Measurements from ENCODE around the gene ARID3C. TPM values are rescaled to one million over a fixed set of nuclear protein-coding genes. Genes with fewer than 3 reads are reported as not detected.

ARID3C gene, protein sequence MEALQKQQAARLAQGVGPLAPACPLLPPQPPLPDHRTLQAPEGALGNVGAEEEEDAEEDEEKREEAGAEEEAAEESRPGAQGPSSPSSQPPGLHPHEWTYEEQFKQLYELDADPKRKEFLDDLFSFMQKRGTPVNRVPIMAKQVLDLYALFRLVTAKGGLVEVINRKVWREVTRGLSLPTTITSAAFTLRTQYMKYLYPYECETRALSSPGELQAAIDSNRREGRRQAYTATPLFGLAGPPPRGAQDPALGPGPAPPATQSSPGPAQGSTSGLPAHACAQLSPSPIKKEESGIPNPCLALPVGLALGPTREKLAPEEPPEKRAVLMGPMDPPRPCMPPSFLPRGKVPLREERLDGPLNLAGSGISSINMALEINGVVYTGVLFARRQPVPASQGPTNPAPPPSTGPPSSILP
- not detected for total RNA-seq
- long read RNA-seq: 0 reads

DNA sequence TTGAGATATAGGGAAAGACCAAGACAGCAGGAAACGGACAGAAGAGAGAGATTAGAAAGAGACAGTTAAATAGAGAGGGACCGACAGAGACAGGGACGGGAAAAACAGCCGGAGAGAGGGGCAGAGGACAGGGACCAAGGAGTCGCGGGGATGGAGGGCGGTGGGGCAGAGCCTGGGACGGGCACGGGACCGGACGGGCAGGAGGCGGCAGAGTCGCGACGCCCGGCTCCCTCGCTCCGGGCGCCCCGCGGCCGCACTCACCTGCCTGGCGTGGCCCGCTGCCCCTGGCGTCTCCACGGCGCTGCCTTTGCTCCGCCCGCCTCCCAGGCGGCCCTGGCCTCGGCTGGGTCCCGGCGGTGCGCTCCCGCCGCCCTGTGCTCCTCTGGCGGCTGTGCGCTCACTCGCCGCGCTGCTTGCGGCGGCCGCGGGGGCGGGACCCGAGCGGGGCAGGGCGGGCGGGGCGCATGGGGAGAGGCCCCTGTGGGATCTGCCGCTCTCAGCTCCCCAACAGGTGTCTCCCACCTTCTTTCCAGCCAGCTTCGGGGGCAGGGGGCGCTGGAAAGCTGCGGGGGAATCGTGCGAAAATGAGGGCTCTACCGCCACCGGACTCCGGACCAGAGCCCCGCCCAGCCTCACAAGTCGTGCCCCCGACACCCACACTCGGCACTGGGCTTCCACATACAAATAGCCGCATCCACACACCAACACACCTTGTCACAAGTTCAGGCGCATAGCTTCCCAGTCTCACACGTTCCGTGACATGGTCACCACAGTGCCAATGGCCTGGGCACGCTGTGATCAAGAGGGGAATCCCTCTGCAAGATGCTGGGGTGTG is at the start of gene ARID3C:
TSS of gene ARID3C (minus strand) at position 411 of the 835 bp plus-strand sequence. CDS start 1,052 bp downstream, outside the sequence.
- TF ChIP-seq, protein P1, sequence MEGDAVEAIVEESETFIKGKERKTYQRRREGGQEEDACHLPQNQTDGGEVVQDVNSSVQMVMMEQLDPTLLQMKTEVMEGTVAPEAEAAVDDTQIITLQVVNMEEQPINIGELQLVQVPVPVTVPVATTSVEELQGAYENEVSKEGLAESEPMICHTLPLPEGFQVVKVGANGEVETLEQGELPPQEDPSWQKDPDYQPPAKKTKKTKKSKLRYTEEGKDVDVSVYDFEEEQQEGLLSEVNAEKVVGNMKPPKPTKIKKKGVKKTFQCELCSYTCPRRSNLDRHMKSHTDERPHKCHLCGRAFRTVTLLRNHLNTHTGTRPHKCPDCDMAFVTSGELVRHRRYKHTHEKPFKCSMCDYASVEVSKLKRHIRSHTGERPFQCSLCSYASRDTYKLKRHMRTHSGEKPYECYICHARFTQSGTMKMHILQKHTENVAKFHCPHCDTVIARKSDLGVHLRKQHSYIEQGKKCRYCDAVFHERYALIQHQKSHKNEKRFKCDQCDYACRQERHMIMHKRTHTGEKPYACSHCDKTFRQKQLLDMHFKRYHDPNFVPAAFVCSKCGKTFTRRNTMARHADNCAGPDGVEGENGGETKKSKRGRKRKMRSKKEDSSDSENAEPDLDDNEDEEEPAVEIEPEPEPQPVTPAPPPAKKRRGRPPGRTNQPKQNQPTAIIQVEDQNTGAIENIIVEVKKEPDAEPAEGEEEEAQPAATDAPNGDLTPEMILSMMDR (IDR thresholded peaks at IDR 0.05): no peak
- ATAC-seq (peak; percentile 83 to 91), DNase-seq (peak; percentile 62)
- Histone ChIP-seq H3K36me3 (no peaks in the 10 kb centered on the region), H3K9me3 (no peaks in the 10 kb centered on the region), H3K4me3 (peak within 1 kb of the TSS; percentile 49), H3K27me3 (ENCODE audit: low read depth) (peaks cover 71% of the 10 kb centered on the region), H3K27ac (no peak within 1 kb of the TSS), H3K4me1 (peaks cover 10% of the 10 kb centered on the region)
- intact Hi-C loops (cut with DNase I): no loop called here

DNA sequence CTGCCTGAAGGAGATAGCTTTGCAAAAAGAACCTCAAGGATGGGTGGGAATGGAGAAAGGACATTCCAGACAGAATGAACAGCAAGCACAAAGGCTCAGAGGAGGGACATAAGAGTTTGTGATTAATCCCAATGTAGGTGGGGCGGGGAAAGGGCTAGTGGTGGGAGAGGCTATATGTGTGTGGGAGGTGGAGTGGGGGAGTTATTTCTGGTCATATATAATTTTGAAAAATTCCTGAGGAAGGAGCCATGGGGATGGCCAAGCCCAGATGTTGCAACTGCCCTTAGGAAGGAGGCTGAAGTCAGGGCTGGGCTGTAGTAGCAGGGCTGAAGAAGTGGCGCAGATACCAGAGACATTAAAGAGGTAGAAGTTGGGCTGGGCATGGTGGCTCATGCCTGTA is 47.0 kb upstream of the ARID3C start:
- TF ChIP-seq, protein P1 (IDR thresholded peaks at IDR 0.05): no peak
- no peak overlapping the region for H3K4me3 ChIP-seq
- H3K4me1 ChIP-seq: no peaks in the 10 kb centered on the region
- ATAC-seq (no peak), DNase-seq (no peak)
- H3K9me3 ChIP-seq: no peaks in the 10 kb centered on the region
- H3K36me3 ChIP-seq: no peaks in the 10 kb centered on the region
- H3K27ac ChIP-seq: no peak overlapping the region
- intact Hi-C loops (cut with DNase I): no loop called here
- no peaks in the 10 kb centered on the region for H3K27me3 ChIP-seq (ENCODE audit: low read depth)

DNA sequence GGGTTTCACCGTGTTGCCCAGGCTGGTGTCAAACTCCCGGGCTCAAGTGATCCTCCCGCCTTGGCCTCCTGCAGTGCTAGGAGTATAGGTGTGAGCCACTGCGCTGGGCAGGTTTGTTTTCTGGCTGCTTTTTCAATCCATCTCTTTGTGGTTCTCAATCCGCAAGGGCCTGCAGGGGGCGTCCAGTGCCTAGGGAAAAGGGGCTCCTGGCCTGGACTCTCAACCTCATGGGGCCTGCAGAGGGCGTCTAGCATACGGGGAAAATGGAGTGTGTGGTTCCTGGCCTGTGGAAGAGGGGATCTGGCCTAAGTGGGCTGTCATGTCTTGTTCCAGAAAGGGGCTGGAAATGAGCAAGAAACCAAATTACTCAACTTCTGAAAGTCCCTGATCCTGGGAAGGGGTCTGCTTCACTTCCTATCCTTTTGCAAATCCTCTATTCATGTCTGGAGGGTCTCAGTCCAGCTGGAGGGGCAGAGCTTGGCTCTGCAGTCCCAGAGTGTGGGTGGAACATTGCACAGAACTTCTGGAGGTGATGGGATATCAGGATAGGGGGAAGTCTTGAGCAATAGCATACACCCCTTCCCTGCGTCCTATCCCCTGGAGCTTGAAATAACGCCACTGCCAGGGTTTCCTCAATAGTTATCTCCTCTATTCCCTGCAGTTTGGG is 46.3 kb upstream of the ARID3C start:
- ATAC-seq (peak; percentile 58 to 77), DNase-seq (peak; percentile 65)
- Histone ChIP-seq H3K4me3 (no peak overlapping the region), H3K36me3 (no peaks in the 10 kb centered on the region), H3K4me1 (no peaks in the 10 kb centered on the region), H3K9me3 (no peaks in the 10 kb centered on the region), H3K27ac (no peak overlapping the region), H3K27me3 (ENCODE audit: low read depth) (no peaks in the 10 kb centered on the region)
- intact Hi-C loops (cut with DNase I): no loop called here
- TF ChIP-seq, protein P1 (IDR thresholded peaks at IDR 0.05): peak; percentile 55

DNA sequence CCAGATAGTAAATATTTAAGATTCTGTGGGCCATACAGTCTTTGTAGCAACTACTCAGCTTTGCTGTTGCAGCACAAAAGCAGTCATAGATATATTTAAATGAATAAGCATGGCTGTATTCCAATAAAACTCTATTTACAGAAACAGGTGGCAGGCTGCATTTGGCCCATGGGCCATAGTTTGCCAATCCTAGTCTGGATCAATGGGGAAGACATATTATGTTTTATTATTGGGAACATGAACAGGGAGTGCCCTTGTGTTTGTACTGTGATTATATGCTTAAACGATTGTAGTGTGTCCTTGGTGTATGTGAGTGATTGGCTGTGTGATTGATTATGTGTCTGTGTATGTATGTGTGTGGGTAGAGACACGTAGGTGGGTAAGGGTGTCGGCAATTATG is 45.6 kb upstream of the ARID3C start:
- H3K36me3 ChIP-seq: no peaks in the 10 kb centered on the region
- H3K27me3 ChIP-seq (ENCODE audit: low read depth): no peaks in the 10 kb centered on the region
- ATAC-seq (no peak), DNase-seq (no peak)
- no peak overlapping the region for H3K27ac ChIP-seq
- H3K4me3 ChIP-seq: no peak overlapping the region
- no peaks in the 10 kb centered on the region for H3K9me3 ChIP-seq
- intact Hi-C loops (cut with DNase I): no loop called here
- H3K4me1 ChIP-seq: no peaks in the 10 kb centered on the region
- TF ChIP-seq, protein P1 (IDR thresholded peaks at IDR 0.05): no peak

DNA sequence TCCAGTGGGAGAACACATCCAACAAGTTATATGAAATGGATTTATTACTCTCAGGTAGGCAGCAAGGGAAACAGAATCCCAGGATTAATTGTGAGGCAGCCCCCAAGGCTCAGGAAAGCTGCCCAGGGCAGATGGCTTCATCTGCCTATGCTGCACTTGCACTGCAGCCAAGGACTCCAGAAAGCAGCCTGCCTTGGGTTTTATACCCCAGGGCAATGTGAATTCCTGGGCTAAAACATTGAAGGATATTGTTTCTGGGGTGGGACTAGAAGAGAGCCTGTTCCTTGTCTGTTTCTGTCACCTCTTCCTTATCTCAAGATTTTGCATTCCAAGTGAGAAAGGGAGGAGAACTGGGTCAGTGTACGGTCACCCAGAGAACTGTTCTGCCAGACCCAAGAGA is 42.4 kb upstream of the ARID3C start:
- H3K4me1 ChIP-seq: peaks cover 11% of the 10 kb centered on the region
- no peaks in the 10 kb centered on the region for H3K36me3 ChIP-seq
- TF ChIP-seq, protein P1 (IDR thresholded peaks at IDR 0.05): no peak
- no peak overlapping the region for H3K27ac ChIP-seq
- no peaks in the 10 kb centered on the region for H3K27me3 ChIP-seq (ENCODE audit: low read depth)
- no peak for DNase-seq
- ATAC-seq: no peak
- H3K9me3 ChIP-seq: no peaks in the 10 kb centered on the region
- no peak overlapping the region for H3K4me3 ChIP-seq
- intact Hi-C loops (cut with DNase I): no loop called here
